GM18873 (cell line): ENCODE measurements around the gene ANP32E.

ENCODE experiments used
- ATAC-seq: cut with Tn5 transposase; IDR thresholded peaks from one replicate; pipeline ENCODE4 v1.9.1; 2021; ENCODE audit warnings: mild to moderate bottlenecking, moderate library complexity, moderate number of reproducible peaks; ENCODE audit not compliant: unreplicated experiment, low FRiP score

The ANP32E gene

GRCh38 chr1:150235852-150236613 lies at the start of gene ANP32E:
Gene ANP32E (minus strand): TSS chr1:150236112. CDS start chr1:150235786, 326 bp downstream.
- ATAC-seq = peak; percentile 88

- no peak for ATAC-seq
Measured at GRCh38 chr1:150283260-150283659, 47.3 kb upstream of the ANP32E start.

- no peak for ATAC-seq
Measured at GRCh38 chr1:150282558-150282958, 46.6 kb upstream of the ANP32E start.

GRCh38 chr1:150281758-150282557 lies 46.0 kb upstream of the ANP32E start, which contains the start of gene CIART:
Gene CIART (plus strand): TSS chr1:150282554. CDS start chr1:150283268, 714 bp downstream.
- ATAC-seq = no peak

GRCh38 chr1:150281221-150281757 lies 45.4 kb upstream of the ANP32E start:
- ATAC-seq = no peak

GRCh38 chr1:150280138-150280707 lies 44.3 kb upstream of the ANP32E start:
- no peak for ATAC-seq

GRCh38 chr1:150273311-150273710 lies 37.4 kb upstream of the ANP32E start:
- no peak for ATAC-seq

- no peak for ATAC-seq
Measured at GRCh38 chr1:150271291-150271959, 35.5 kb upstream of the ANP32E start.

- no peak for ATAC-seq
Measured at GRCh38 chr1:150269451-150269850, 33.5 kb upstream of the ANP32E start.

GRCh38 chr1:150268705-150269403 lies 32.9 kb upstream of the ANP32E start, which contains the start of gene APH1A:
Gene APH1A (minus strand): TSS chr1:150269016. CDS start chr1:150268810, 206 bp downstream.
- peak; percentile 65 for ATAC-seq

GRCh38 chr1:150268340-150268704 lies 32.4 kb upstream of the ANP32E start:
- peak; percentile 12 for ATAC-seq

GRCh38 chr1:150267896-150268295 lies 32.0 kb upstream of the ANP32E start:
- no peak for ATAC-seq

GRCh38 chr1:150263549-150263948 lies 27.6 kb upstream of the ANP32E start:
- no peak for ATAC-seq

- no peak for ATAC-seq
Measured at GRCh38 chr1:150262388-150263320, 26.7 kb upstream of the ANP32E start.

GRCh38 chr1:150261367-150261766 lies 25.5 kb upstream of the ANP32E start:
- ATAC-seq = no peak

GRCh38 chr1:150259758-150260669 lies 24.1 kb upstream of the ANP32E start:
- no peak for ATAC-seq

GRCh38 chr1:150259217-150259616 lies 23.3 kb upstream of the ANP32E start:
- ATAC-seq = no peak
